ENCODE measurements around the gene PPM1J.

The PPM1J gene

DNA sequence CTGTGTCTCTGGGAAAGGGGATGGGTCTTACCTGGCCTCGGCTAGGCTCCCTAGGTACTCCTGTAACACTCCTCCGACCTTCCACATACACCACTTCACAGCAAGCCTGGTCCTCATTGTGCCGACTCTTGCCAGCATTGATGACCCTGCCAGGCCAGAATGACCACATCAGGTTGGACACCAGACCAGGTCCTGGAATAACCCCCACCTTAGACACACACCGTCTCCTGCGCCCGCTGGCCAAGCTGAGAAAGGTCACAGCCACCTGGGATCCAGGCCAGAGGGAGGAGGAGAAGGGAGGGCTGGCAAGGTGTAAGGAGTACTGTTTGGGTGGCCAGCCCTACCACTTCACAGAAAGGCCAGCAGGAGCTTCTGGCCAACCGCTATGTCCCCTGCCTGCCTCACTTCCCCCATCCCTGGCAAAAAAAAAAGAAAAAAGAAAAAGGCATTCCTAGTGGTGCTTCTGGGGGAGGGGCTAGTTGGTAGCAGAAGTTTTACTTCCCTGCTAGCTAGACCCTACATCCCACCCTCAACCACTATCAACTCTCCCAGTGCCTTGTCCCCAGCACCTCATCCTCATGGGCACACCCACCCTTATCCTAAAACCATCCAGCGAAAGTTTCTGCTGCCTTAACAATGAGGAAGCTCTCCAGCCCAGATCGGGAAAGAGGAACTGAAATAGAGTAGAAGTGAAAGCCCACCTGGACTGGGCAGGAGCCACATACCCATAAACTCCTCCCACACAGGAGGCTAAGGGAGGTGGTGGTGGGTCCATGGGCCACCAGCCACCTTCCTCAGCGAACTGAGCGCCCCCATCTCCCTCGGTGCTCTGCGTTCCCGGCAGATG lies 1.4 kb downstream of the PPM1J start:
- H3K27me3 Mint-ChIP-seq: peaks cover 47% of the 10 kb centered on the region
- H3K9me3 Mint-ChIP-seq: no peaks in the 10 kb centered on the region
- H3K4me1 Mint-ChIP-seq: peaks cover 64% of the 10 kb centered on the region
- peak overlapping the region; percentile 84 to 90 for H3K4me3 Mint-ChIP-seq
- no peak overlapping the region for H3K27ac Mint-ChIP-seq
- ATAC-seq: no peak
- no peak for DNase-seq

DNA sequence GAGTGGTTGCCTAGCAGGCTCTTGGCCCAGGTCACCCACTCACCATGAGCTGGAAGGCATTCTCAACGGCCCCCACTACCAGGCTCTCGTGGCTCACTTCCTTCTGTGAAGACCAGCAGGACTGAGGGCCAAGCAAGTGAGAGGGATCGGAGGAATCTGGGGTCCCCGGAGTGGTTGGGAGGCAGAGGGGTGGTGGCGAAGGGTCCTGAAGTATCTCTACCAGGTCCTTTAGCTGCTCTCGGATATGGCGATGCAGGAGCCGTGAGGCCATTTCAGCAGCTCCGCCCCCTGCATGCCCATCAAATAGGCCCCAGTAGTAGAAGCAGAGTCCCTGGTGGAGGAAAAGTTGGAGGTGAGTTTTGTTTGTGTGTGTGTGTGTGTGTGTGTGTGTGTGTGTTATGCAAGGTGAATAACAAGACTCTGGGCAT lies 2.4 kb downstream of the PPM1J start:
- DNase-seq: no peak
- H3K9me3 Mint-ChIP-seq: no peaks in the 10 kb centered on the region
- peaks cover 62% of the 10 kb centered on the region for H3K4me1 Mint-ChIP-seq
- H3K4me3 Mint-ChIP-seq: no peak overlapping the region
- peaks cover 52% of the 10 kb centered on the region for H3K27me3 Mint-ChIP-seq
- ATAC-seq: no peak
- no peak overlapping the region for H3K27ac Mint-ChIP-seq

DNA sequence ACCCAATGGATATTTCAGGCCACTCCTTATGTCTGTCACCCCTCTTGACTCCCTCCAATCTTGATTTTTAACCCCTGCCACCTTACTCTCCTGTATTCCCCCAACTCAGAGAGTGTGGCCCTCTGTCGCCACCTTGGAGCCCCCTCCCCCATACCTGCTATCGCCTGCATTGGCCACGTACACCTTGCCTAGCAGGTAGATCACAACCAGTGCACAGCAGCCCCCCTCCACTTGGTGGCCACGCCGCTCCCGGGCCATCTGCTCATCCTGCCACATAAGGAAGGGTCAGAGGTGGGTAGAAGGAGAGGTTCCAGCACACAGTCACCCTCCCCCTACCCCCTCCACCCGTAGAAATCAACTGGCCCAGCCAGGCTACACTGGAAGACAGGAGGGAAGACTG lies 2.9 kb downstream of the PPM1J start:
- Mint-ChIP-seq H3K27ac (no peak overlapping the region), H3K9me3 (no peaks in the 10 kb centered on the region), H3K4me1 (peaks cover 64% of the 10 kb centered on the region), H3K4me3 (no peak overlapping the region), H3K27me3 (peaks cover 54% of the 10 kb centered on the region)
- DNase-seq (no peak), ATAC-seq (no peak)

DNA sequence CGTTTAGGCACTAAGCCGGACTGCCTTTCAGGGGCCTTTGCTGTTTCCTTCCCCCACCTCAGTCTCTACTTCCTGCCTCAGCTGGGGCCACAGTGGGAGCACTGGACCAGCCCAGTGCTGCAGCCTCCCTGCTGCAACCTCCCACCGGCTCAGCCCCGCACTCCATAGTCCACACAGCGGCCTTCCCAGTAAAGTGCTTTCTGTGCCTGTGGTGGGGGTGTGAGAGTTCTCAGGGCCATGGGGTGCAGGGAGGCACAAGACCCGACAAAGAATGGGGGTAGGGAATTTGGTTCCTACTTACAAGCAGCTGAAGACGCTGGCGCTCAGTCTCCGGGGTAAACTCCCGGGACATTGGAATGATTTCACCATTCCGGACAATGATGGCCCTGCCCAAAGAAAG lies 3.5 kb downstream of the PPM1J start:
- H3K9me3 Mint-ChIP-seq: no peaks in the 10 kb centered on the region
- ATAC-seq (no peak), DNase-seq (no peak)
- H3K4me3 Mint-ChIP-seq: no peak overlapping the region
- H3K27ac Mint-ChIP-seq: no peak overlapping the region
- H3K4me1 Mint-ChIP-seq: peaks cover 59% of the 10 kb centered on the region
- peaks cover 51% of the 10 kb centered on the region for H3K27me3 Mint-ChIP-seq

DNA sequence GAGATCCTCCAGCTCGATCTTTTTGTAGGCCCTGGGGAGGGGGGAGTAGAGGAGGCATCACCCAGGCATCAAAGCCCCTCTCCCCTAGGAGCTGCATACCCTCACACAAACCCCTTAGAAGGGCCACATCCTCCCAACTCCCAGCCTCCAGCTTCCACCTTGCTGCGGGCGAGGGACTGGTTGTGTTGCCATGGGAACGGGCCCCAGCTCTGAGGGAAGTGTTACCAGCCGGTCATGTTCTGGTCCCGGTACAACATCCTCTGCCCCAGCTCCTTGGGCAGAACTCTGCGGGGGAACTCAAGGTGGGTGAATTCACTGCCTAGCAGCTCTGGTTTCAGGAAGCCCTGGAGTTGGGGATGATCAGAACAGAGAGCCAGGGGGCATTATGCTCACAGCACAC lies 4.1 kb downstream of the PPM1J start:
- H3K27ac Mint-ChIP-seq: no peak overlapping the region
- H3K4me3 Mint-ChIP-seq: no peak overlapping the region
- H3K4me1 Mint-ChIP-seq: peaks cover 59% of the 10 kb centered on the region
- no peak for ATAC-seq
- H3K9me3 Mint-ChIP-seq: no peaks in the 10 kb centered on the region
- H3K27me3 Mint-ChIP-seq: peaks cover 51% of the 10 kb centered on the region
- DNase-seq: no peak

DNA sequence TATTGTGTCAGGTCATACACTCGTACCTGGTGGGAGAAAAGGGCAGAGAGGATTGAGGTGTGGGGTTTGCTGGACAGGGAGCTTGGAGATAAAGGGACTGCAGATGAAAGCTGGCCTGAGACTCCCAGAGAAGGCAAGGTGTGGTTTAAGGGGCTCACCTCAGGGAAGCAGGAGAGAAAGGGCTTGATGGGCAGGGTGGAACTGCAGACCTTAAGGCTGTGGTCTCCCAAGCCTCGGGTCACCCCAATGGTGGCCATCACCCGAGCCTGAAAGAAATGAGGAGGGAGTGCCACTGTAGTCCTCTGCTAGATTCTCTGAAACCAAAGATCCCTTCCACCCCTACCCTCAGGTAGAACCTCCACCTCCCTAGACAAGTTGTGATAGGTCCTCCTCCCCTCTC lies 4.5 kb downstream of the PPM1J start:
- H3K4me1 Mint-ChIP-seq: peaks cover 59% of the 10 kb centered on the region
- H3K9me3 Mint-ChIP-seq: no peaks in the 10 kb centered on the region
- DNase-seq: no peak
- peaks cover 51% of the 10 kb centered on the region for H3K27me3 Mint-ChIP-seq
- H3K4me3 Mint-ChIP-seq: no peak overlapping the region
- H3K27ac Mint-ChIP-seq: no peak overlapping the region
- ATAC-seq: no peak

DNA sequence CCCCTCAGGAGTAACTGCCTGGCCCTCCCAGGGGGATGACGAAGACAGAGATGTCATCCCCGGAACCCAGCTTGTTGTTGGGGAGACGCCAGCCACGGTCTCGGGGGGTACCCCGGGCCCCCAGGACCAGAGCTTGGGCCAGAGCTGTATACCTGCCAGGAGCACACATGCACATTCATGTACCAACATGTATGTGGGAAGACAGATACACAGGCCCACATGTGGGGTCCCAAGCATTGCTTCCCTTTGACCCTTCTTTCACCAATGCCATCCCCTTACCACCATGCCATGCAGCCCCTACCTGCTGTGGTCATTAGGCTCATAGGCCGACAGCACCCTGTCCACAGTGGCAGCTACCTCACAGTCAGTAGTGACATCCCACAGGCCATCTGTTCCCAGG lies 5.0 kb downstream of the PPM1J start:
- H3K9me3 Mint-ChIP-seq: no peaks in the 10 kb centered on the region
- DNase-seq: no peak
- H3K27me3 Mint-ChIP-seq: peaks cover 51% of the 10 kb centered on the region
- no peak for ATAC-seq
- H3K4me3 Mint-ChIP-seq: no peak overlapping the region
- H3K4me1 Mint-ChIP-seq: peaks cover 60% of the 10 kb centered on the region
- H3K27ac Mint-ChIP-seq: no peak overlapping the region

DNA sequence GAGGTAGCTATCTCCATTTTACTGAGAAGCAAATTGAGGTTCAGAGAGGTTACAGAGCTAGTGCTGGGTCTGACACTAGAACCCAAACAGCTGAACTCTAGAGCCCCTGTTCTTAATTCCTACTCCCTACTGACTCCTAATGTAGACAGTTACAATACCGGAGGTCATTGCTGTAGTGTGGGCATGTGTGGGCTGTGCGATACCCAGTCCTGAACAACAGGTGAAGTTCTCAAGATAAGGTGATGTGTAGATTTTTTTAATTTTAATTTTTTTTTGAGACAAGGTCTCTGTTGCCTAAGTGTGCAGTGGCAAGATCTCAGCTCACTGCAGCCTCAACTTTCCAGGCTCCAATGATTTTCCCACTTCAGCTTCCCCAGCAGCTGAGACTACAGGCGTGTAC lies 6.6 kb downstream of the PPM1J start:
- no peak overlapping the region for H3K4me3 Mint-ChIP-seq
- DNase-seq: no peak
- H3K27me3 Mint-ChIP-seq: peaks cover 38% of the 10 kb centered on the region
- no peak for ATAC-seq
- no peaks in the 10 kb centered on the region for H3K9me3 Mint-ChIP-seq
- no peak overlapping the region for H3K27ac Mint-ChIP-seq
- H3K4me1 Mint-ChIP-seq: peaks cover 64% of the 10 kb centered on the region

DNA sequence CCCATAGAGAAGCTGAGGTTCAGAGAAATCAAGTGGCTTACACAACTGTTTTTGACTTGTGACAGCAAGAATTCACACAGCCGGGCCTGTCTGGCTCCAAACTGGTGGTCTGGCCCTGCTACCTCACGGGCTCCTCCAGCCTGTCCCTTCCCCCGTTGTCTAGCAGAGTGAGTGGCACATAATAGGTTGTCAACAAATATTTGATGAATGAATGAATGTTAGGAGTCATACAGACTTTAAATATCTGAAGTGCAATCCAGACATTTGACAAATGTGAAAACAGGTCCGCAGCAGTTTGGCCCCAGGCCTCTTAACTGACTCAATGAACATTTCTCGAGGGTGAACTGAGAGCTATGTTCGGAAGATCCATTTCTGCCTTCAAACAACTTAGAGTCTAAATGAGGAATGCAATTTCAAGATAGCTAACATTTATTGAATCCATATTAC lies 7.1 kb downstream of the PPM1J start:
- Mint-ChIP-seq H3K27me3 (peaks cover 34% of the 10 kb centered on the region), H3K4me3 (peak overlapping the region; percentile 59 to 78), H3K27ac (peak overlapping the region in 1 of 2 donors; percentile 20), H3K9me3 (no peaks in the 10 kb centered on the region), H3K4me1 (peaks cover 68% of the 10 kb centered on the region)
- ATAC-seq (no peak), DNase-seq (no peak)

DNA sequence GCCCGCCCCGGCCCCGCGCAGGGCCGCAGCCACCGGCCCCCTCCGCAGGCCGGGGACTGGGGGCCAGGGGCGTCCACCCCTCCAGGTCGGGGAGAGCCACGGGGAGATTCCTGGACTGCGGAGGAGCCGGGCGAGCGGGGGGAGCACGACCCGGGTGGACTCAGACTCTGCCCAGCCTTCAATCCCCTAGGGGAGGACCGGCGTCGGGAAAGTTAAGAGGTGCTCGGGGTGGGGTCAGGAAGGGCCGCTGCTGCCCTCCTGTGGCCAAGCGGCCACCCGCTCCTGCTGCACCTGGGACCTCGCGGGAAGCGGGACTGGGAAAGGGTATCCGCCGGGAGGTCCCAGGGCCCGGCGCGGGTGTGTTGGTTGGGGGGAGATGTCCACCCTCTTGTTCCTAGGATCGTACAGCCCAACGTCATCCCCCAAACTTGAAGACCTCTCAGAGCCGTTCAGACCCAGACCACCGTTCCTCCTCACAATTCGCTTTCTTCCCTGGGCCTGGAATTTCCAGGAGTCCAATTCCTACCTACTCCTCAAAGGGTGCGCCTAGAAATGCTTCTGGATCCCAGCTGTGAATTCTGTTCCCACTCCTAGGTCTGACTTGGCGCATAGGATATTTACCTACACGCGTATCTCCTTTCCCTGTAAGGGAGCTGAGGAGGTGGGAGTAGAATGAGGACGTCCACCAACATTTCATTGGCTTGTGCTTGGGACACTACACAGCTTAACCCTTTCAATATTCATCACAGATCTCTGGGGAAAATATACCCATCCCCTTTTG lies 7.7 kb downstream of the PPM1J start:
- peaks cover 27% of the 10 kb centered on the region for H3K27me3 Mint-ChIP-seq
- peak overlapping the region in 1 of 2 donors; percentile 77 for H3K27ac Mint-ChIP-seq

DNA sequence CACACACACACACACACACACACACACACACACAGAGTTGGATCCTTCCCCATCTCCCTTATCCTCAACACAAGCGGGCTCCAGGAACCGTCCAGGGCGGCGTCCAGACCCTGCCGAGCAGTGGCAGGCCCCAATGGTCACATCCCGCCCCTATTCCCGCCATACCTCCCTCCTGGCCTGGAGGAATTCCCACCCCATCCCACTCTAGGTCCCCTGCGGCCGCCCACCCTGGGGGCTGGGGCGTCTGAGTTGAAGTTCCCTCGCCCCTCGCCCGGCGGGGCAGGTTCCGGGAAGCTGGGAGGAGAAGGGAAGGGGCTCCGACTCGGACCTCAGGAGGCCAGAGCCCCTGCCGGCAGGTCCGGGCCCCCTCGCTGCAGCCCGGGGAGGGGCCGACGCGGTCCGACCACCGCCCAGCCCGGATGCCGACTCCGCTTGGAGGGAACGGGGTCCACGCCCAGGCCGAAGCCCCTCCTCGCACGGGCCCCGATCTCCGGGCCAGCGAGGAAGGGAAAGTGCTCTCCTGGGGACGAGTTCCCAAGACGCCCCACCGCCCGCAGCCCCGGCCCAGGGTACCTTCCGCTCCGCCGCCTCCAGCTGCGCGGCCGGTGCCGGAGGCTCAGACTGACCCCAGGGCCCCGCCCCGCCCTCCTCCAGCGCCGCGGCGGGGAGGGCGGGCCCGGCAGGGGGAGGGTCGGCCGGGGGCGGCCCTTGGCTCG lies 8.5 kb downstream of the PPM1J start, which contains the start of gene RHOC:
Gene RHOC, minus strand, starts transcription at position 623 of the 716 bp plus-strand sequence. CDS start 3,328 bp downstream, outside the sequence.
- DNase-seq (peak in 1 of 2 donors; percentile 51), ATAC-seq (peak; percentile 59)
- Mint-ChIP-seq H3K27ac (peak within 1 kb of the TSS; percentile 20 to 77), H3K9me3 (no peaks in the 10 kb centered on the region), H3K27me3 (peaks cover 21% of the 10 kb centered on the region), H3K4me3 (peak within 1 kb of the TSS; percentile 59 to 84), H3K4me1 (peaks cover 76% of the 10 kb centered on the region)

More for the DNA sequence above, 7.7 kb downstream of the PPM1J start:
- Mint-ChIP-seq H3K4me3 (peak overlapping the region; percentile 59 to 78), H3K4me1 (peaks cover 74% of the 10 kb centered on the region), H3K9me3 (no peaks in the 10 kb centered on the region)
- DNase-seq: peak; percentile 71 to 72
- peak; percentile 58 for ATAC-seq

DNA sequence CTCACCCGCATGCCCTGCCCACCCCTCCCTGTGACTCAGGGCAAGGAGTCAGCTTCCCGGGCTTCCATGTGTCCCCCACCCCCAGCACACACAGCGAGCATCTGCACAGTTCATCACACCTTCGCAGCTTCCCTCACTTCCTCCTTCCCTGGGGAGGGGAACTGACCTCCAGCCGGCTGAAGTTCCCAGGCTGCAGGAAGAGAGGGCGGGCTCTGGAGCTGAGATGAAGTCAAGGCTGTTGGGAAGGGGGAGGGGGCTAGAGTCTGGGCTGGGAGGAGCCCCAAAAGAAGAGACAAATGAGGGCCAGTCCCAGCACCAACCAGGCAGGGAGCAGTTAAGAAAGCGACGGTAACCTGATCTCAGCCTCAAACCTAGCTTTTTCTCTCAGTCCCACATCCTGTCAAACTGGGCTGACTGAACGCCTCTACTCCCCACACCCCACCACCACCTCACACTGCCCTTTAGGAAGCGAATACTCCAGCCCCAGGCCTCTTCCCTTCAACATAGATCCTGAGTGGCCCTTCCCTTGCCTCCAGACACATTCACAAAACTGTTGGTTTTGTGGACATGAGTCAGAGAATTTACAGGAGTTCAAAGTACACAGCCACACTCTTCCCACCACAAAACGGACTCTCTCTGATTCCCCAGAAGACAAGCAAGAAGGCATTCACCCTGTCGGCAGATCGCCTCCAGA lies 10.1 kb downstream of the PPM1J start:
- H3K27me3 Mint-ChIP-seq: peaks cover 21% of the 10 kb centered on the region
- peak overlapping the region; percentile 84 to 88 for H3K4me3 Mint-ChIP-seq
- ATAC-seq: peak; percentile 82
- peak; percentile 48 to 70 for DNase-seq
- H3K4me1 Mint-ChIP-seq: peaks cover 86% of the 10 kb centered on the region
- H3K9me3 Mint-ChIP-seq: no peaks in the 10 kb centered on the region
- H3K27ac Mint-ChIP-seq: peak overlapping the region; percentile 75 to 90

DNA sequence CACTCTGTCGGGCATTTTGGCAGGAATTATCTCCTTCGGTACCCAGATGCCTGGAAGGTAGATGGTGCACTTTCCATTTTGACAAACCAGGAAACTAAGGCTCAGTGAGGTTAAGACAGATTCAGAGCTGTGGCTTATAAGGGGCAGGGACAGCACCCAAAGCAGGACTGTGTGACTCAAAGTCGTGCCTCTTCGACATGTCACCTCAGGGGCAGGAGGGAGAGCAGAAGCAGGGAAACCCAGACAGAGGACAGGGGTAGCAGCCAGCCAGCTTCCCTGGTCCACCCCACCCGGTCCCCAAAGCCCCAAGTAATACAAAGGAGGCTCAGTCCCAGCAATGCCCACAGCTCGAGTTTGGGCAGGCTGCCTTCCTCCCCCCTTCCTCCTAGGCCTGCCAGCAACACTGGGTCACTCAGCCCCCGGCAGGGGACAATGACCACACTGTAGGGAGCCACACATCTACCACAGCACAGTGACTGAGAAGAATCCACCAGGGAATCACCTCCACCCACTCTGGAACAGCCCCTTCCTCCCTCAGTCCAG lies 10.7 kb downstream of the PPM1J start:
- H3K27ac Mint-ChIP-seq: peak overlapping the region in 1 of 2 donors; percentile 75
- peak overlapping the region; percentile 84 to 88 for H3K4me3 Mint-ChIP-seq
- H3K9me3 Mint-ChIP-seq: no peaks in the 10 kb centered on the region
- peak; percentile 64 for ATAC-seq
- peaks cover 21% of the 10 kb centered on the region for H3K27me3 Mint-ChIP-seq
- H3K4me1 Mint-ChIP-seq: peaks cover 86% of the 10 kb centered on the region
- peak in 1 of 2 donors; percentile 58 for DNase-seq

DNA sequence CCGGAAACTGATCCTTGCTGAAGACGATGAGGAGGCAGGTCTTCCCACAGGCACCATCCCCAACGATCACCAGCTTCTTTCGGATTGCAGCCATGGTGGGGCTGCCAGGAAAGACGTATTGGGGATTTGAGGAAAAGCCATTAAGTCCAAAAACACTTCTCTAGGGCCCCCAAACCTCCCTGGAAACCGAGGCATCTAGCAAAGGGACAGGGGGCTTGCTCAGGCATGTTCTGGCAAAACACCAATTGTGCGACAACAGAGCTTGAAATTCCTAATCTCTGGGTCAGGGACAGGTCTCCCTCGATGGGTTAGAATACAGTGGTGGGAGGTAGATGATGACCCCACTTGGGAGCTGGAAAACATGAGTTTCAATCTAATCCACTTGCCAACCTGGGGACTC lies 11.4 kb downstream of the PPM1J start:
- peak overlapping the region in 1 of 2 donors; percentile 88 for H3K4me3 Mint-ChIP-seq
- no peak for ATAC-seq
- H3K4me1 Mint-ChIP-seq: peaks cover 84% of the 10 kb centered on the region
- no peak for DNase-seq
- H3K27me3 Mint-ChIP-seq: peaks cover 15% of the 10 kb centered on the region
- H3K9me3 Mint-ChIP-seq: no peaks in the 10 kb centered on the region
- no peak overlapping the region for H3K27ac Mint-ChIP-seq

Measured in stimulated activated naive CD8-positive, alpha-beta T cell treated with anti-CD3 and anti-CD28 coated beads, Interleukin-15, amount 100 ng/mL, for 72 hours (primary cell).